22Rv1 (cell line): Measurements from ENCODE around the gene FGD6.

ENCODE experiments used
- ZFX ChIP-seq: fragments of 450-650 bp; IDR thresholded peaks from 2 replicates; pipeline ENCODE4 v1.6.1; 2017; ENCODE audit warnings: antibody characterized with exemption, borderline replicate concordance
- TF ChIP-seq, protein P1 (sequence below): fragments of 450-650 bp; IDR thresholded peaks from 2 replicates; pipeline ENCODE4 v1.5.1; 2017; ENCODE audit warnings: mild to moderate bottlenecking

DNA sequence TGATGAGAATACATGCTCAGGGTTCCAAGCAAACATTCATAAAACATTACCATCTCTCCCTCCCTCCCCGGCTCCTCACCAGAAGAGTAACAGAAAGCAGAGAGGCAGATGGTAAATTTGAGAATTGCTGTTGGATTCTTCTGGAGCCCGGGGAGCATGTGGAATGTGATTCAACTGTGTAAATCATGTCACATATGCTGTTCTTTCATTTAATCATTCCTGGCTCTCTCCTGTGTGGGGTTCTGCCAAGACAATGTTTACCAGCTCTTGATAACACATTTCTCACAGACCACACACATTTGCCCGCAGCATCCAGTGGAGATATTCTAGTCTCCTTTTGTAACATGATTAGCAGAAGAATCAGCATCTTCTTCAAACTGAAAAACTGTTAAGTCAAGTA lies 120.4 kb downstream of the FGD6 start:
- TF ChIP-seq, protein P1, sequence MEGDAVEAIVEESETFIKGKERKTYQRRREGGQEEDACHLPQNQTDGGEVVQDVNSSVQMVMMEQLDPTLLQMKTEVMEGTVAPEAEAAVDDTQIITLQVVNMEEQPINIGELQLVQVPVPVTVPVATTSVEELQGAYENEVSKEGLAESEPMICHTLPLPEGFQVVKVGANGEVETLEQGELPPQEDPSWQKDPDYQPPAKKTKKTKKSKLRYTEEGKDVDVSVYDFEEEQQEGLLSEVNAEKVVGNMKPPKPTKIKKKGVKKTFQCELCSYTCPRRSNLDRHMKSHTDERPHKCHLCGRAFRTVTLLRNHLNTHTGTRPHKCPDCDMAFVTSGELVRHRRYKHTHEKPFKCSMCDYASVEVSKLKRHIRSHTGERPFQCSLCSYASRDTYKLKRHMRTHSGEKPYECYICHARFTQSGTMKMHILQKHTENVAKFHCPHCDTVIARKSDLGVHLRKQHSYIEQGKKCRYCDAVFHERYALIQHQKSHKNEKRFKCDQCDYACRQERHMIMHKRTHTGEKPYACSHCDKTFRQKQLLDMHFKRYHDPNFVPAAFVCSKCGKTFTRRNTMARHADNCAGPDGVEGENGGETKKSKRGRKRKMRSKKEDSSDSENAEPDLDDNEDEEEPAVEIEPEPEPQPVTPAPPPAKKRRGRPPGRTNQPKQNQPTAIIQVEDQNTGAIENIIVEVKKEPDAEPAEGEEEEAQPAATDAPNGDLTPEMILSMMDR: no peak
- no peak for TF ChIP-seq ZFX
